Activated B cell treated with CpG ODN at 0.5 μM for 24 hours (primary cell): Measurements from ENCODE around the gene SHPK. TPM values are rescaled to one million over a fixed set of nuclear protein-coding genes. Genes with fewer than 3 reads are reported as not detected.
"Not testable (repeated sequence)": the region's sequence is repeated elsewhere in the genome, so short reads cannot be mapped to it uniquely, and the experiment has no call there.

Experiments used
- ATAC-seq: fragments of 200-7000 bp; cut with Tn5 transposase; one replicate; pipeline ENCODE4 v1.10.0; 2021; ENCODE audit warnings: low read depth, mild to moderate bottlenecking, moderate library complexity
- CTCF ChIA-PET: fragments of 350-600 bp; sonication (Branson Sonifier 250); formaldehyde crosslinking; loops from one replicate; lab custom pipeline; 2021; ENCODE audit warnings: antibody characterized with exemption; lab: Charles Lee
- POLR2A ChIA-PET: fragments of 350-600 bp; sonication (Branson Sonifier 250); formaldehyde crosslinking; loops from one replicate; lab custom pipeline; 2021; ENCODE audit warnings: antibody characterized with exemption; lab: Charles Lee
- DNase-seq: peaks from one replicate; pipeline ENCODE4 v3.0.0; 2022
- H3K27ac Mint-ChIP-seq: one replicate; pipeline ENCODE4 v1.8.0; 2020; ENCODE audit warnings: mixed read lengths
- H3K27me3 Mint-ChIP-seq: one replicate; pipeline ENCODE4 v1.8.0; 2021; ENCODE audit warnings: mixed read lengths
- H3K36me3 Mint-ChIP-seq: one replicate; pipeline ENCODE4 v1.8.0; 2021; ENCODE audit warnings: low read depth, mixed read lengths
- H3K4me1 Mint-ChIP-seq: one replicate; pipeline ENCODE4 v1.8.0; 2021; ENCODE audit warnings: mixed read lengths
- H3K4me3 Mint-ChIP-seq: one replicate; pipeline ENCODE4 v1.8.0; 2020; ENCODE audit warnings: mild to moderate bottlenecking, mixed read lengths
- H3K9me3 Mint-ChIP-seq: one replicate; pipeline ENCODE4 v1.8.0; 2020; ENCODE audit warnings: mixed read lengths
- intact Hi-C: fragments of 100-400 bp; cut with micrococcal nuclease; formaldehyde crosslinking; loops from one replicate; pipeline ENCODE4 v1.15.1; 2024
- total RNA-seq: library from RNA; stranded (reverse); gene quantifications from 2 replicates; pipeline ENCODE4 v1.2.3, GENCODE V29; 2022
- TF ChIP-seq, protein P1 (sequence below): fragments of 200-600 bp; IDR thresholded peaks from one replicate; pipeline ENCODE4 v1.8.0; 2022; ENCODE audit warnings: antibody characterized with exemption, mild to moderate bottlenecking

Gene SHPK
- total RNA-seq, 1 donor from 2014 or later = 9.5 TPM

DNA sequence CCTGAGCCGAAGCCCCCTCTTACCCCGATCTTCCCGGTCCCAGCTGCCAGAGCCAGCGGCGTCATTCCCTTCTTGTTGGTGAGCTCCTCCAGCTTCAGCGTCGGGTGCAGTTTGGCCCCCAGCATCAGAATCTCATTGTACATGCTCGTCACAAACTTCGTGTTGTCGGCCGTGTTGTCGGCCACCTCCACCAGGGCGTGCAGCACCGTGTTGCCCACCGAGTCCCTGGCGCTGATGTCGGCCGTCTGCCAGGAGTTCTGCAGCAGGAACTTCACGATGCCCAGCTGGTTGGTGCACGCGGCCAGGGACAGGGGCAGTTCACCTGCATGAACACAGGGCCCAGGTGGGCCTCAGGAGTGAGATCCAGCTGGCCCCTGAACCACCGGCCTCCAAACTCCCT lies 46.3 kb downstream of the SHPK start:
- Mint-ChIP-seq H3K27me3 (no peaks in the 10 kb centered on the region), H3K4me3 (no peak overlapping the region), H3K4me1 (peaks cover 4% of the 10 kb centered on the region), H3K9me3 (no peaks in the 10 kb centered on the region), H3K36me3 (peaks cover 32% of the 10 kb centered on the region), H3K27ac (no peak overlapping the region)
- TF ChIP-seq, protein P1, sequence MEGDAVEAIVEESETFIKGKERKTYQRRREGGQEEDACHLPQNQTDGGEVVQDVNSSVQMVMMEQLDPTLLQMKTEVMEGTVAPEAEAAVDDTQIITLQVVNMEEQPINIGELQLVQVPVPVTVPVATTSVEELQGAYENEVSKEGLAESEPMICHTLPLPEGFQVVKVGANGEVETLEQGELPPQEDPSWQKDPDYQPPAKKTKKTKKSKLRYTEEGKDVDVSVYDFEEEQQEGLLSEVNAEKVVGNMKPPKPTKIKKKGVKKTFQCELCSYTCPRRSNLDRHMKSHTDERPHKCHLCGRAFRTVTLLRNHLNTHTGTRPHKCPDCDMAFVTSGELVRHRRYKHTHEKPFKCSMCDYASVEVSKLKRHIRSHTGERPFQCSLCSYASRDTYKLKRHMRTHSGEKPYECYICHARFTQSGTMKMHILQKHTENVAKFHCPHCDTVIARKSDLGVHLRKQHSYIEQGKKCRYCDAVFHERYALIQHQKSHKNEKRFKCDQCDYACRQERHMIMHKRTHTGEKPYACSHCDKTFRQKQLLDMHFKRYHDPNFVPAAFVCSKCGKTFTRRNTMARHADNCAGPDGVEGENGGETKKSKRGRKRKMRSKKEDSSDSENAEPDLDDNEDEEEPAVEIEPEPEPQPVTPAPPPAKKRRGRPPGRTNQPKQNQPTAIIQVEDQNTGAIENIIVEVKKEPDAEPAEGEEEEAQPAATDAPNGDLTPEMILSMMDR = no peak
- ChIA-PET POLR2A (no interaction called here), CTCF (no interaction called here)
- DNase-seq (no peak), ATAC-seq (no peak)
- intact Hi-C loops = no loop called here

DNA sequence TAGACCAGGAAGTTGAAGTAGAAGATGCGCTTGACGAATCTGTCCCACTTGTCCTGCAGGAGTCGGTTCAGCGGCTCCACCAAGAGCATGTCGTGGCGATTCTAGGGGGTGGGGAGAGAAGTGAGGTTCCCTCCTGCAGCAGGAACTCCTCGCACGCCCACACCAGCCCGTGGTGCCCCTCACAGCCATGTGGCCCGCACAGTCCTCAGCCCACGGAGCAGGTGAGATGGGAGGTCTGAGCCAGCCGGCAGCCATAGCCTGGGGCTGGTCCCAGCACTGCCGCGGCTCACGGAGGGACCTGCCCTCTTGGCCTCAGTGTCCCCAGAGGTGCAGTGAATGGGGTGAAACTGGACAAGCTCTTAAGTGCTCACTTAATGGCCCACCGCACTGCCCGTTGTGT lies 50.2 kb downstream of the SHPK start:
- Mint-ChIP-seq H3K36me3 (peaks cover 30% of the 10 kb centered on the region), H3K27ac (no peak overlapping the region), H3K9me3 (no peaks in the 10 kb centered on the region), H3K27me3 (no peaks in the 10 kb centered on the region), H3K4me1 (peaks cover 4% of the 10 kb centered on the region), H3K4me3 (no peak overlapping the region)
- no peak for DNase-seq
- ATAC-seq = no peak
- intact Hi-C loops = no loop called here
- ChIA-PET POLR2A (no interaction called here), CTCF (no interaction called here)
- TF ChIP-seq, protein P1 = no peak

DNA sequence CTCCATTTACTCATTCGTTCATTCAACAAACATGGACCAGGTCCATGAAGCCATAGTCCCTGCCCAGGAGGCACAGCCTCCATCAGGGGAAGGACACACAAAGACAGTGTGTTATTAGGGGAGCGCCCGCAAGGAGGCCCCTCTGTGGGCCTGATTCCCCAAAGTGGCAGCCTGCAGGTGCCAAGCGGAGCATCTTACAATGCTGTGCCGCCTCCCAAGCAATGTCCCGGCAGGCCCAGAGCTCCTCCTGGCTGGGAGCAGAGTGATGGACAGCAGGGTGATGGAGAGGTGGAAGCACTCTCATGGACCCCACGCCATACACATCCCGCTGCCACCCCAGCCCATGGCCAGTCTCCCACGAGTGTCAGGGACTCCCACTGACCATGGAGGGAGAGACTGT lies 52.6 kb downstream of the SHPK start:
- H3K27me3 Mint-ChIP-seq = no peaks in the 10 kb centered on the region
- intact Hi-C loops = no loop called here
- CTCF ChIA-PET = interaction anchor here (0.6 kb wide), 1 partner anchor 19 kb away, joined by 3 read pairs; no protein-coding TSS in a partner anchor
- no peak for DNase-seq
- no peaks in the 10 kb centered on the region for H3K4me1 Mint-ChIP-seq
- TF ChIP-seq, protein P1 = no peak
- no peak overlapping the region for H3K4me3 Mint-ChIP-seq
- no peak overlapping the region for H3K27ac Mint-ChIP-seq
- no peaks in the 10 kb centered on the region for H3K9me3 Mint-ChIP-seq
- H3K36me3 Mint-ChIP-seq = peaks cover 21% of the 10 kb centered on the region
- ATAC-seq = no peak
- POLR2A ChIA-PET = no interaction called here

DNA sequence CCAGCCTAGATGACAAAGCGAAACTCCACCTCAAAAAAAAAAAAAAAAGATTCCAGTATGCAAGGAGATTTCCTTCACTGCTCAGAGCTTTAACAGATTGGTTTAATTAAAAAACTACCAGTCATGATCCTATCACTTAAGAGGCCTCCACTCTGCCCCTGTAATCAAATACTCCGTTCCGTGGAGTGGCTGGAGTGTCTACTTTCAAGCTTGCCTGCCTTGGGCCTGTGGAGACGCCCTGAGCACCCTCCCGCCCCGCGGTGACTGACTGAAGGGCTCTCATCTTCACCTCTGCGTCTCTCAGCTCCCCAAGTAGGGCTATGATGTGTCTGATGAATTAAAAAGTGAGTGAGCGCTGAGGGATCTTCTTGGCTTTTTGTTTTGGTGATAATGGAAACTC lies 53.1 kb downstream of the SHPK start:
- ChIA-PET POLR2A (no interaction called here), CTCF (interaction anchor here (0.6 kb wide), 1 partner anchor 19 kb away, joined by 3 read pairs; no protein-coding TSS in a partner anchor)
- ATAC-seq = no peak
- Mint-ChIP-seq H3K27ac (no peak overlapping the region), H3K4me1 (no peaks in the 10 kb centered on the region), H3K9me3 (no peaks in the 10 kb centered on the region), H3K4me3 (no peak overlapping the region), H3K27me3 (no peaks in the 10 kb centered on the region), H3K36me3 (peaks cover 21% of the 10 kb centered on the region)
- TF ChIP-seq, protein P1 = no peak
- DNase-seq = no peak
- intact Hi-C loops = no loop called here

DNA sequence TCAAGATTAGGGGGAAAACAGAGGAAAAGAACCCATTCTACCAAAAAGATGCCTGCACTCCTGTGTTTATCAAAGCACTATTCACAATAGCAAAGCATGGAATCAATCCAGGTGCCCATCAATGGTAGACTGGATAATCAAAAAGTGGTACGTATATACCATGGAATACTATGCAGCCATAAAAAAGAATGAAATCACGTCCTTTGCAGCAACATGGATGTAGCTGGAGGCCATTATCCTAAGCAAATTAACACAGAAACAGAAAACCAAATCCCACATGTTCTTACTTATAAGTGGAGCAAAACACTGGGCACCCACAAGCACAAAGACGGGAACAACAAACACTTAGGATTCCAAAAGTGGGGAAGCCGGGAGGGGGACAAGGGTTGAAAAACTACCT lies 57.4 kb downstream of the SHPK start:
- POLR2A ChIA-PET, DNase-seq, H3K4me3 Mint-ChIP-seq: not testable (repeated sequence)

DNA sequence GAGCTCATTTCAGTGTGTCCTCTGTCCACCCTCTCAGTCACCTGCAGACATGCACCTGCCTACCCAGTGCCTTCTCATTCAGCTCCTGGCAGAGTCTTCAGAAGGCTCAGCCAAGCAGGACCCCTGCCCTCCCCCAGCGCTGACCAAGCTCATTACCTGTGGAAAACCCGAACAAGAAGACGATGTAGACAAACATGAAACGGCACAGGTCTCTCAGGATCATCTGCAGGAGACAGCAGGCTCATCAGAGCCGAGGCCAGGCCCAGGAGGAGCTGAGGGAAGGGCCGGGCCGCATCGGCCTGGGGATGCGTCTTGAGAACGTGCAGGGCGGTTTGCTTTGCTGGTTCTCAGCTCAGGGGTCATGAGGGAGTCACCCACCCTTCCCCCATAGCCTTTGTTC lies 59.1 kb downstream of the SHPK start:
- no peak for DNase-seq
- POLR2A ChIA-PET = no interaction called here
- intact Hi-C loops = no loop called here
- ATAC-seq = no peak
- Mint-ChIP-seq H3K4me3 (no peak overlapping the region), H3K9me3 (no peaks in the 10 kb centered on the region), H3K27ac (no peak overlapping the region), H3K4me1 (no peaks in the 10 kb centered on the region), H3K27me3 (no peaks in the 10 kb centered on the region), H3K36me3 (peaks cover 7% of the 10 kb centered on the region)
- CTCF ChIA-PET = no interaction called here
- TF ChIP-seq, protein P1 = no peak

More for the DNA sequence above, 57.4 kb downstream of the SHPK start:
- H3K27me3 Mint-ChIP-seq, H3K36me3 Mint-ChIP-seq, CTCF ChIA-PET, H3K4me1 Mint-ChIP-seq, intact Hi-C loops, H3K27ac Mint-ChIP-seq, ATAC-seq, H3K9me3 Mint-ChIP-seq: not testable (repeated sequence)
